AG09319 (cell line): ENCODE data around the gene SMOC1.

Source experiments
- DNase-seq: peaks from one replicate; pipeline ENCODE4 v3.0.0-alpha.2; 2010; ENCODE audit warnings: low read depth; ENCODE audit errors: extremely low read depth
- TF ChIP-seq, protein P1 (sequence below): IDR thresholded peaks from 2 replicates; pipeline ENCODE4 v1.5.1; 2011; ENCODE audit warnings: low read depth, mild to moderate bottlenecking, inconsistent platforms, low read length, moderate library complexity

Gene SMOC1

DNA sequence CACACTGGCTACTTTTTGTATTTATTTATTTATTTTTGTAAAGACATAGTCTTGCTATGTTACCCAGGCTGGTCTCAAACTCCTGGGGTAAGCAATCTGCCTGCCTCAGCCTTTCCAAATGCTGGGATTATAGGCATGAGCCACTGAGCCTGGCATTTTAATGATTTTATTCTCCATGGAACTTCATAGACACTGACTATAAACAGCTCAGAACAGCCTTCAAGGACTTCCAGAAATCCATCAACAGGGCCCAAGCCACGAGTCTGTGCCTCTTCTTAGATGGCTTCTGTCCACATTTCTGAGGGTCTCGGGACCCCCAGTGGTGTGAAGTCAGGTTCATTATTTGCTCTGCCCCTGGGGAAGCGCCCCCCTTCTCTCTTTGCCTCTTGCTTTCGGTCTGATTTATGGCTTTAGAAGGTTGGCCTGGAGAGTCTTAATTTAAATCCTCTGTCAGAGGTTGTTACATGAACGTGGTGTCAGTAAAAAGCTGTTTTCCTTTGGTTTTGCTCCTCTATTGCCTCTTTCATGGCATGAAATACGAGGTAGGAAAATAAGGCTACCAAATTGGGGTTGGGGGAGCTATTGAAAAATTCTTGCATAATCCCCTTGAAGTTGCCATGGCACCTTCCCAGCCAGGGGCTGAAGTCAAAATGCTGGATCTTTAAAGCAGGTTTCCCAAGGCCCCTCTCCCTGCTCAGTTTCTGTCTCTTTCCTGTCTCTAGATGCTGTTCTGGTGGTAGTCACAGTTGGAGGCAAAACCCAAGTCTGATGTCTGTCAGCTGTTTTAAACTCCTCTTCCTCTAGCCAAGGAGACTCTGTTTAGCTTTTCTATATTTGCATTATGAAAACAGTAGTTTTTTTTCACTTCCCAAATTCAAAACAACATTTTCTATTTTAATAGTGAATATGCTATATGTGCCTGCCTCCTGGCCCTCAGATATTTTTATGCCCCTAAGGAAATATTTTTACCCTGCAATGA lies 129.4 kb downstream of the SMOC1 start:
- TF ChIP-seq, protein P1, sequence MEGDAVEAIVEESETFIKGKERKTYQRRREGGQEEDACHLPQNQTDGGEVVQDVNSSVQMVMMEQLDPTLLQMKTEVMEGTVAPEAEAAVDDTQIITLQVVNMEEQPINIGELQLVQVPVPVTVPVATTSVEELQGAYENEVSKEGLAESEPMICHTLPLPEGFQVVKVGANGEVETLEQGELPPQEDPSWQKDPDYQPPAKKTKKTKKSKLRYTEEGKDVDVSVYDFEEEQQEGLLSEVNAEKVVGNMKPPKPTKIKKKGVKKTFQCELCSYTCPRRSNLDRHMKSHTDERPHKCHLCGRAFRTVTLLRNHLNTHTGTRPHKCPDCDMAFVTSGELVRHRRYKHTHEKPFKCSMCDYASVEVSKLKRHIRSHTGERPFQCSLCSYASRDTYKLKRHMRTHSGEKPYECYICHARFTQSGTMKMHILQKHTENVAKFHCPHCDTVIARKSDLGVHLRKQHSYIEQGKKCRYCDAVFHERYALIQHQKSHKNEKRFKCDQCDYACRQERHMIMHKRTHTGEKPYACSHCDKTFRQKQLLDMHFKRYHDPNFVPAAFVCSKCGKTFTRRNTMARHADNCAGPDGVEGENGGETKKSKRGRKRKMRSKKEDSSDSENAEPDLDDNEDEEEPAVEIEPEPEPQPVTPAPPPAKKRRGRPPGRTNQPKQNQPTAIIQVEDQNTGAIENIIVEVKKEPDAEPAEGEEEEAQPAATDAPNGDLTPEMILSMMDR, result no peak
- no peak for DNase-seq

DNA sequence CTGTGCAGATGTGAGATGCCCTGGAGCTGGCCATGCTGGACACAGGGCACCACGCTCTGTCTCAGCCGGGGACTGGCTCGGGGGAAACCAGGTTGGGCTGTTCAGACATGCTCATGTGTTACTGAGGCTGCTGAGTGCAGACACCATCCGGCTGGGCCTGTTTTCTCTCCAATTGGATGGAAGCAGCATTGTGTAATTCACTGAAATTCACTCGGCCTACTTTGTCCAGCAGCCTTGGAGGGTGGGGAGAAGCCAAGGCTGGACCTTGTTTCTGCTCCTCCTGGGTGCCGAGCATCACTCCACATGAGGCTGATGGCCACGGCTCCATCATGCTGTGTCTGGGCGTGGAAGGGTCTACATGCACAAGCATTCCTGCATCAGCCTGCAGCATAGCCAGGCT lies 130.7 kb downstream of the SMOC1 start:
- TF ChIP-seq, protein P1, result no peak
- no peak for DNase-seq

DNA sequence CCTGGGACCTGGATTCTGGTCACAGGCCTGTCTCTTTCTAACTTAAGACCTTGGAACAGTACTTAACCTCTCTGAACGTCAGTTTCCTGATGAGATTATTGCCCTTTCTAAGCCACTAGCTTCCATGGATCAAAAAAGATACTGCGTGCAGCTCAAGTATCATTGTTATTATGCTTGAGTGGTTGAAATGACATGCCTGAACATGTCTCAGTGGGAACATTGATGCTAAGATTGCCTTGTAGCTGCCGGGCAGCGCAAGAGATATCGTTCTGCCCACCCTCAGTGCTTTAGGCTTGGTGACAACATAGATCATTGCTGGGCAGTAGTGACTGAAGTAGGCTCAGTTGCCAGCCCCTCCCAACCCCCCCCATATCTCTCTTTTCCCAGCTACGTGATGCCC lies 131.9 kb downstream of the SMOC1 start:
- DNase-seq, result no peak
- TF ChIP-seq, protein P1, result no peak

DNA sequence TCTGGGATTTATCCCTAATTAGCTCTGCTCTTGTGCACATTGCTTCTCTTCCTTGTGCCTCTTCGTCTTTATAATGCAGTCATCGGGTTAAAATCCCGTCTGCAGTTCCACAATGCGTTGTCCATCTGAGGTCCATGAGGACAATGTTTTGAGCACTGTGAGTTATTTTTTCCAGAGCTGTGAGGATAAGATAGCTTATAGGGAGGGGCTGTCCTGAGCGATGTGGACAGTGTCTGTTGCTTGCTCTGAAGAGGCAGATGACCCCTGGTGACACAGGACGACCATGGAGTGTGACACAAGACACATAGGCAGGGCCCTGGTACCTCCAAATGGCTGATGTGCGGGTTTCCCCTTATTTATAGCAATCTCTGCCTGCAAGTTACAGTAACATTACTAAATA lies 132.5 kb downstream of the SMOC1 start:
- TF ChIP-seq, protein P1, result no peak
- no peak for DNase-seq

DNA sequence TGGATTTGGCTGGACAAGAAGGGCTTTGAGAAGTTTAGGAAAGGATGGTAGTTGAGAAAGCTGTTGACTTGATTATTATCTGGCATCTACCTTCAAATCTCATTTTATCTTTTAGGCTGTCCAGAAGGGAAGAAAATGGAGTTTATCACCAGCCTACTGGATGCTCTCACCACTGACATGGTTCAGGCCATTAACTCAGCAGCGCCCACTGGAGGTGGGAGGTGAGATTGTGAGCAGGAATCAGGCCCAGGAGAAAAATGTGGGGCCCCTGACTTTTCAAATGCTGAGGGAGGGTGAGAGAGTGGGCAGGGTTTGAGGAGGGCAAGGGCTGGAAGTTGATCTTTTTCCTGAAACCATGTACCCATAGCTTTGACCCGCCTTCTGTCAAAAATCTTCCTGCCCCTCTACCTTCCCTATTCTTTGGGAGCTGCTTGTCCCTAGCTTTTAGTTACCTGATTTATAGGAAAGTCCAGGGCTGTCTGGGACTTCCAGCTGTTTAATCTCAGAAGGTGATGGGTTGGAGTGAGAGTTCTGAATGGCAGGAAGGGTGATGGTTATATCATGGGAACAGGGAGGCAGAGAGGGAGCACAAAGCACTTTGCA lies 134.2 kb downstream of the SMOC1 start:
- no peak for DNase-seq
- TF ChIP-seq, protein P1, result peak; percentile 43

DNA sequence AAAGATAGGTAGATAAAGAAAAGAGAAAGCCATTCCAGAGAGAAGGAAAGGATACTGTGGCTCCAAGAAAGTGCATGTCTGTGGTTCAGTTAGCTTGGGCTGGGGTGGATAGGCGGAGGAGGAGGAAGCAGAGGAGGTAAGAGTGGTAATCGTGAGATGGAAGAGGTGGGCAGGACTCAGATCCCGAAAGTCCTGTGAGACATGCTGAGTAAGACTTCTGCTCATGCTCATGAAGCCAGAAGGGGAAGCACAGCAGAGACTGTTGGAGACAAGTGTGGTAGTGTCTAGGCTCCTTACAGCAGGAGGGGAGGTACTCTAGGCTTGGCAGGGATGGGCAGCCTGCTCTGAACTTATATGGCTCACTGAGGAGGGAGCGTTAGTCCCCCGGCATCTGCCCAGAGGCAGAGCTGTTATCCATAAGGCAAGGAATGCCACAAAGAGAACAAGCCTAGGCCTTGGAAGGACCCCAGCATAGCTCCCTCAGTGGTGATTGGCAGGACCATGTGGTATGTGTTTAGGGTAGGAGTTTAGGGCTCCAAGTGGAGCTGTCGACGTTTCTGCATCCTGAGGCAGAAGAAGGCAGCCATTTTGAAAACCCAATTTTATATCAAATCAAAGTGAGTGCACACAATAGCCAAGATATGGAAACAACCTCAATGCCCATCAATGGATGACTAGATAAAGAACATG lies 135.3 kb downstream of the SMOC1 start:
- TF ChIP-seq, protein P1, result no peak
- DNase-seq, result no peak
